ENCODE measurements around the gene CYP24A1.

Gene CYP24A1

GRCh38 chr20:54174457-54175175 lies 830 bp upstream of the CYP24A1 start:
- DNase-seq (ENCODE audit: low read depth in 3 of 3), result no peak

- no peak for DNase-seq (ENCODE audit: low read depth in 3 of 3)
Observed at GRCh38 chr20:54172856-54173652, 732 bp downstream of the CYP24A1 start.

GRCh38 chr20:54172532-54172855 lies 1.3 kb downstream of the CYP24A1 start:
- no peak for DNase-seq (ENCODE audit: low read depth in 3 of 3)

GRCh38 chr20:54170963-54171362 lies 2.8 kb downstream of the CYP24A1 start:
- no peak for DNase-seq (ENCODE audit: low read depth in 3 of 3)

- DNase-seq (ENCODE audit: low read depth in 3 of 3), result no peak
Observed at GRCh38 chr20:54170026-54170471, 3.7 kb downstream of the CYP24A1 start.

GRCh38 chr20:54168961-54169862 lies 4.6 kb downstream of the CYP24A1 start:
- no peak for DNase-seq (ENCODE audit: low read depth in 3 of 3)

GRCh38 chr20:54167909-54168872 lies 5.6 kb downstream of the CYP24A1 start:
- no peak for DNase-seq (ENCODE audit: low read depth in 3 of 3)

GRCh38 chr20:54166987-54167662 lies 6.7 kb downstream of the CYP24A1 start:
- DNase-seq (ENCODE audit: low read depth in 3 of 3), result no peak

- DNase-seq (ENCODE audit: low read depth in 3 of 3), result no peak
Observed at GRCh38 chr20:54165803-54166202, 8.0 kb downstream of the CYP24A1 start.

GRCh38 chr20:54165014-54165413 lies 8.8 kb downstream of the CYP24A1 start:
- no peak for DNase-seq (ENCODE audit: low read depth in 3 of 3)

GRCh38 chr20:54163402-54163801 lies 10.4 kb downstream of the CYP24A1 start:
- no peak for DNase-seq (ENCODE audit: low read depth in 3 of 3)

GRCh38 chr20:54162378-54163009 lies 11.3 kb downstream of the CYP24A1 start:
- no peak for DNase-seq (ENCODE audit: low read depth in 3 of 3)

- DNase-seq (ENCODE audit: low read depth in 3 of 3), result no peak
Observed at GRCh38 chr20:54161821-54162149, 12.0 kb downstream of the CYP24A1 start.

- DNase-seq (ENCODE audit: low read depth in 3 of 3), result no peak
Observed at GRCh38 chr20:54161008-54161820, 12.6 kb downstream of the CYP24A1 start.

- no peak for DNase-seq (ENCODE audit: low read depth in 3 of 3)
Observed at GRCh38 chr20:54160065-54161007, 13.4 kb downstream of the CYP24A1 start.

- DNase-seq (ENCODE audit: low read depth in 3 of 3), result no peak
Observed at GRCh38 chr20:54158856-54159418, 14.8 kb downstream of the CYP24A1 start.

- DNase-seq (ENCODE audit: low read depth in 3 of 3), result no peak
Observed at GRCh38 chr20:54158226-54158625, 15.6 kb downstream of the CYP24A1 start.

All from stimulated activated CD4-positive, alpha-beta T cell treated with anti-CD3 and anti-CD28 coated beads, TNF-alpha, amount 100 ng/mL, for 24 hours (primary cell).